Stimulated activated naive B cell treated with anti-CD40 and anti-IgM and Interleukin-4, amounts not matched to agents 10 μg/mL and 1 μg/mL and 100 μg/mL, for 72 hours (primary cell): ENCODE data around the gene TBL2.
"Not testable (repeated sequence)": the region's sequence is repeated elsewhere in the genome, so short reads cannot be mapped to it uniquely, and the experiment has no call there.

Experiments
- ATAC-seq, 2 donors: fragments of 150-1000 bp; cut with Tn5 transposase; replicated peaks; 2 replicates each; pipeline ENCODE4 v1.10.0; 2021; ENCODE audit warnings: moderate library complexity in 1 of 2
- DNase-seq: peaks from one replicate; pipeline ENCODE4 v3.0.0; 2021
- H3K27ac Mint-ChIP-seq: one replicate; pipeline ENCODE4 v1.8.0; 2022; ENCODE audit warnings: mild to moderate bottlenecking, mixed read lengths
- H3K27me3 Mint-ChIP-seq, 2 donors: one replicate each; pipeline ENCODE4 v1.8.0; 2022; ENCODE audit warnings: mixed read lengths in 2 of 2
- H3K36me3 Mint-ChIP-seq, 2 donors: one replicate each; pipeline ENCODE4 v1.8.0; 2022; ENCODE audit warnings: mixed read lengths in 2 of 2, mild to moderate bottlenecking in 1 of 2
- H3K4me1 Mint-ChIP-seq, 2 donors: one replicate each; pipeline ENCODE4 v1.8.0; 2022; ENCODE audit warnings: mixed read lengths in 2 of 2, mild to moderate bottlenecking in 1 of 2
- H3K4me3 Mint-ChIP-seq, 2 donors: one replicate each; pipeline ENCODE4 v1.8.0; 2022; ENCODE audit warnings: mild to moderate bottlenecking in 2 of 2, mixed read lengths in 2 of 2, moderate library complexity in 1 of 2
- H3K9me3 Mint-ChIP-seq, 2 donors: one replicate each; pipeline ENCODE4 v1.8.0; 2022; ENCODE audit warnings: mixed read lengths in 2 of 2, mild to moderate bottlenecking in 1 of 2

The TBL2 gene

DNA sequence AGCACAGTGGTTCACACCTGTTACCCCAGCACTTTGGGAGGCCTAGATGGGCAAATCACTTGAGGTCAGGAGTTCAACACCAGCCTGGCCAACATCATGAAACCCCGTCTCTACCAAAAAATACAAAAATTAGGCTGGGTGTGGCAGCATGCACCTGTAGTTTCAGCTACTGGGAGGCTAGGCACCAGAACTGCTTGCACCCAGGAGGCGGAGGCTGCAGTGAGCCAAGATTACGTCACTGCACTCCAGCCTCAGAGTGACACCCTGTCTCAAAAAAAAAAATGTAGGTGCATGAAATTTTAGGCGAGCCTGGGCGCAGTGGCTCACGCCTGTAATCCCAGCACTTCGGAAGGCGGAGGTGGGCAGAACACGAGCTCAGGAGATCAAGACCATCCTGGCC, 30.5 kb downstream of the TBL2 start:
- no peak overlapping the region for H3K4me3 Mint-ChIP-seq
- H3K27me3 Mint-ChIP-seq, result no peaks in the 10 kb centered on the region
- H3K4me1 Mint-ChIP-seq, result peaks cover 6 to 10% of the 10 kb centered on the region in 2 donors
- no peaks in the 10 kb centered on the region for H3K9me3 Mint-ChIP-seq
- peaks cover 27 to 45% of the 10 kb centered on the region in 2 donors for H3K36me3 Mint-ChIP-seq
- DNase-seq (no peak), ATAC-seq (no peak)
- H3K27ac Mint-ChIP-seq, result no peak overlapping the region

GRCh38 chr7:73544678-73545077, 33.7 kb downstream of the TBL2 start:
- ATAC-seq, result no peak
- H3K9me3 Mint-ChIP-seq, result no peaks in the 10 kb centered on the region
- H3K4me1 Mint-ChIP-seq, result peaks cover 4 to 15% of the 10 kb centered on the region in 2 donors
- no peak for DNase-seq
- no peak overlapping the region for H3K4me3 Mint-ChIP-seq
- H3K36me3 Mint-ChIP-seq, result peaks cover 36 to 58% of the 10 kb centered on the region in 2 donors
- peak overlapping the region; percentile 80 for H3K27ac Mint-ChIP-seq
- H3K27me3 Mint-ChIP-seq, result no peaks in the 10 kb centered on the region

DNA sequence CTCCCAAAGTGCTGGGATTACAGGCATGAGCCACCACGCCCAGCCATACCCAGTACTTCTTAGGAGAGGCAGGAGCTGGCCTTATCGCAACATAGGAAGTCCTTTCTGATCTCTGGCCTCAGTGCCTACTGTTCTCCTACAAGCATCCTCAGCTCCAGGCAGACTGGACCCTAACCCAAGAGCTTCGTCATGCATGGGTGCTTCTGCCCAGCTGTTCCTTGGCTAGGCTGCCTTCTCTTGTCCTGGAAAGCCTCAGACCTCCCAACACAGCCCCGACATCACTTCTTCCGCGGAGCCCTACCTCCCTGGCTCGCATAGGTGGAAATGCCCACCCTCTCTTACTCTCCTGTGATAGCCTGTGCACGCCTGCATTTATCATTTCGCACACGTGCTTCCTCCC, 36.7 kb downstream of the TBL2 start:
- Mint-ChIP-seq H3K9me3 (no peaks in the 10 kb centered on the region), H3K4me3 (no peak overlapping the region), H3K36me3 (peaks cover 47 to 59% of the 10 kb centered on the region in 2 donors), H3K27me3 (no peaks in the 10 kb centered on the region), H3K27ac (no peak overlapping the region), H3K4me1 (peaks cover 2 to 6% of the 10 kb centered on the region in 2 donors)
- no peak for DNase-seq
- no peak for ATAC-seq

- H3K27ac Mint-ChIP-seq, result no peak overlapping the region
Observed at GRCh38 chr7:73539709-73540108, 38.7 kb downstream of the TBL2 start.

GRCh38 chr7:73538510-73538909, 39.9 kb downstream of the TBL2 start:
- not testable (repeated sequence) for ATAC-seq, H3K27ac Mint-ChIP-seq, H3K27me3 Mint-ChIP-seq, H3K9me3 Mint-ChIP-seq, H3K4me1 Mint-ChIP-seq, DNase-seq, H3K4me3 Mint-ChIP-seq
- peaks cover 46 to 58% of the 10 kb centered on the region in 2 donors for H3K36me3 Mint-ChIP-seq

More at GRCh38 chr7:73539709-73540108, 38.7 kb downstream of the TBL2 start:
- H3K36me3 Mint-ChIP-seq, result peaks cover 47 to 61% of the 10 kb centered on the region in 2 donors
- ATAC-seq (no peak), DNase-seq (no peak)
- peaks cover 2 to 6% of the 10 kb centered on the region in 2 donors for H3K4me1 Mint-ChIP-seq
- no peaks in the 10 kb centered on the region for H3K9me3 Mint-ChIP-seq
- no peaks in the 10 kb centered on the region for H3K27me3 Mint-ChIP-seq
- H3K4me3 Mint-ChIP-seq, result no peak overlapping the region

DNA sequence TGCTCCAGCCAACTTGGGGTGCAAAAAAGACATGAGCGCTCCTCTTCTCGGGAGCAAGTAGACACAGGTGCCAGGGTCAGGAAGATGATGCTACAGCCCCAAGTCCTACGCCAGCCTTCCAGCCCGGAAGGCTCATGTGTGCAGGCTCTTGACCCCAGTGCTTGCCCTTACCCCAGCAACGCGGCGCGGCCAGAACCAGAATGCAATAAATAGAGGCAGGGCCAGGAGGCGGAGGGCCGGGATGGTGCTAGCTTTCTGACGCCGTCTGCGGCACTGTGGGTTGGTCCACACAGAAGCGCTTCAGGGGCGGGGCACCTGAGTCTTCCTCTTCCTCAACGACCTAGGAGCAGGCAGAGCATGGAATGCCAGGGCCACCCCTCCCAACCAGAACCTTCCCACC, 41.3 kb downstream of the TBL2 start:
- H3K9me3 Mint-ChIP-seq, result peaks cover 0 to 2% of the 10 kb centered on the region in 2 donors
- peaks cover 2 to 4% of the 10 kb centered on the region in 2 donors for H3K4me1 Mint-ChIP-seq
- DNase-seq, result no peak
- H3K27ac Mint-ChIP-seq, result no peak overlapping the region
- H3K27me3 Mint-ChIP-seq, result no peaks in the 10 kb centered on the region
- H3K36me3 Mint-ChIP-seq, result peaks cover 46 to 53% of the 10 kb centered on the region in 2 donors
- H3K4me3 Mint-ChIP-seq, result no peak overlapping the region
- ATAC-seq, result no peak

GRCh38 chr7:73536479-73536878, 41.9 kb downstream of the TBL2 start:
- Mint-ChIP-seq H3K4me1 (peaks cover 0 to 2% of the 10 kb centered on the region in 2 donors), H3K27ac (no peak overlapping the region), H3K4me3 (no peak overlapping the region), H3K9me3 (peaks cover 0 to 2% of the 10 kb centered on the region in 2 donors), H3K36me3 (peaks cover 43 to 48% of the 10 kb centered on the region in 2 donors), H3K27me3 (no peaks in the 10 kb centered on the region)
- ATAC-seq (no peak), DNase-seq (no peak)

- H3K27ac Mint-ChIP-seq, H3K4me3 Mint-ChIP-seq, H3K27me3 Mint-ChIP-seq: not testable (repeated sequence)
Observed at GRCh38 chr7:73535918-73536317, 42.5 kb downstream of the TBL2 start.

GRCh38 chr7:73533742-73534141, 44.6 kb downstream of the TBL2 start:
- ATAC-seq, result no peak
- Mint-ChIP-seq H3K9me3 (peaks cover 0 to 2% of the 10 kb centered on the region in 2 donors), H3K4me1 (no peaks in the 10 kb centered on the region), H3K36me3 (peaks cover 33 to 34% of the 10 kb centered on the region in 2 donors), H3K27ac (no peak overlapping the region), H3K4me3 (no peak overlapping the region), H3K27me3 (no peaks in the 10 kb centered on the region)
- no peak for DNase-seq

More at GRCh38 chr7:73535918-73536317, 42.5 kb downstream of the TBL2 start:
- ATAC-seq, H3K4me1 Mint-ChIP-seq, DNase-seq, H3K9me3 Mint-ChIP-seq: not testable (repeated sequence)
- peaks cover 40 to 44% of the 10 kb centered on the region in 2 donors for H3K36me3 Mint-ChIP-seq

GRCh38 chr7:73532224-73532623, 46.2 kb downstream of the TBL2 start:
- Mint-ChIP-seq H3K4me3 (no peak overlapping the region), H3K27me3 (no peaks in the 10 kb centered on the region), H3K36me3 (peaks cover 21 to 25% of the 10 kb centered on the region in 2 donors), H3K27ac (no peak overlapping the region), H3K4me1 (peaks cover 3 to 9% of the 10 kb centered on the region in 2 donors), H3K9me3 (peaks cover 0 to 2% of the 10 kb centered on the region in 2 donors)
- no peak for ATAC-seq
- no peak for DNase-seq

DNA sequence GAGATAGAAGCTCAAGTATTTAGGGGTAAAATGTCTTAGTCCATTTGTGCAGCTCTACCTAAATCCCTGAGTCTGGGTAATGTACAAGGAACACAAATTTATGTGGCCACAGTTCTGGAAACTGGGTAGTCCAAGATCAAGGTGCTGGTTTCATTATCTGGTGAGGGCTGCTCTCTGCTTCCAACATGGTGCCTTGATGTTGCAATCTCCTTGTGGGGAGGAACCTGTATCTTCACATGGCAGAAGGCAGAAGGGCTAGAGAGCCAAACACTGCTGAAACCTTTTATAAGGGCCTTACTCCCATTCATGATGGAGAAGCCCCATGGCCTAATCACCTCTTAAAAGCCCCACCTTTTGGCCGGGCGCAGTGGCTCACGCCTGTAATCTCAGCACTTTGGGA, 47.6 kb downstream of the TBL2 start:
- peaks cover 0 to 2% of the 10 kb centered on the region in 2 donors for H3K9me3 Mint-ChIP-seq
- no peak overlapping the region for H3K4me3 Mint-ChIP-seq
- no peak overlapping the region for H3K27ac Mint-ChIP-seq

DNA sequence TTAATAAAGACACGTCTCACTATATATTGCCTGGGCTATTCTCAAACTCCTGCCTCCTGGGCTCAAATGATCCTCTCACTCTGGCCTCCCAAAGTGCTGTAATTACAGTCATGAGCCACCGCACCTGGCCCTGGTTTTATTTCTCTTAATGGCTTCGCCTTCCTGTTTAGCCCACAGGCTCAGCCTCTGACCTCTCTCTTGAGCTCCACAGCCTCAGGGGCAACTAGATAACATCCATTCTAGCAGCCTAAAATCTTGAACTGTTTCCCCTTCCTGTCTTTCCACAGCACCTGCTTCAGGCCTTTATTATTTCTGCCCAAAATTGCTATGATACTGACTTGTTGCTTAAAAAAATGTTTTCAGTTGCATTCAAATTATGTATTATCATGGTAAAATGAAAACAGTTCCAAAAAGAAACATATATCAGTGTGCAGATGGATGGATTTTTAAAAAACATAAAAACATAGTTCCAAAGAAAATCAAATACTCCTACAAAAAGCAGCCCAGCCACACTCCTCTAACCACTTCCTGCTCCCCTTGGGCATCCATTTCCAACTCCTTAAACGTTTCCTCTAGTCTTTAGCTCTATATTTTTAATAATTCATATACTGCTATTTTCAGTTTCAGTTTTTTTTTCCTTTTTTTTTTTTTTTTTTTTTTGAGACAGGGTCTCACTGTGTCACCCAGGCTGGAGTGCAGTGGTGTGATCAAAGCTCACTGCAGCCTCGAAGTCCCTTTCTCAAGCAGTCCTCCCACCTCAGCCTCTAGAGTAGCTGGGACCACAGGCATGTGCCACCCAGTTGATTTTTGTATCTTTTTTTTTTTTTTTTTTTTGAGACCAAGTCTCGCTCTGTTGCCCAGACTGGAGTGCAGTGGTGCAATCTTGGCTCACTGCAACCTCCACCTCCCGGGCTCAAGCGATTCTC, 51.2 kb downstream of the TBL2 start:
- Mint-ChIP-seq H3K27me3 (no peaks in the 10 kb centered on the region), H3K27ac (peak overlapping the region; percentile 85), H3K4me3 (peak overlapping the region; percentile 20 to 30), H3K36me3 (peaks cover 4 to 8% of the 10 kb centered on the region in 2 donors), H3K4me1 (peaks cover 24 to 38% of the 10 kb centered on the region in 2 donors), H3K9me3 (no peaks in the 10 kb centered on the region)
- DNase-seq (no peak), ATAC-seq (no peak)

More for the DNA sequence above, 47.6 kb downstream of the TBL2 start:
- Mint-ChIP-seq H3K36me3 (peaks cover 13 to 15% of the 10 kb centered on the region in 2 donors), H3K27me3 (no peaks in the 10 kb centered on the region), H3K4me1 (peaks cover 8 to 18% of the 10 kb centered on the region in 2 donors)
- no peak for ATAC-seq
- DNase-seq, result no peak

- not testable (repeated sequence) for ATAC-seq
- H3K4me3 Mint-ChIP-seq, result peak overlapping the region in 1 of 2 donors; percentile 76
- H3K27ac Mint-ChIP-seq, result peak overlapping the region; percentile 96
Observed at GRCh38 chr7:73526158-73526494, 52.3 kb downstream of the TBL2 start.

DNA sequence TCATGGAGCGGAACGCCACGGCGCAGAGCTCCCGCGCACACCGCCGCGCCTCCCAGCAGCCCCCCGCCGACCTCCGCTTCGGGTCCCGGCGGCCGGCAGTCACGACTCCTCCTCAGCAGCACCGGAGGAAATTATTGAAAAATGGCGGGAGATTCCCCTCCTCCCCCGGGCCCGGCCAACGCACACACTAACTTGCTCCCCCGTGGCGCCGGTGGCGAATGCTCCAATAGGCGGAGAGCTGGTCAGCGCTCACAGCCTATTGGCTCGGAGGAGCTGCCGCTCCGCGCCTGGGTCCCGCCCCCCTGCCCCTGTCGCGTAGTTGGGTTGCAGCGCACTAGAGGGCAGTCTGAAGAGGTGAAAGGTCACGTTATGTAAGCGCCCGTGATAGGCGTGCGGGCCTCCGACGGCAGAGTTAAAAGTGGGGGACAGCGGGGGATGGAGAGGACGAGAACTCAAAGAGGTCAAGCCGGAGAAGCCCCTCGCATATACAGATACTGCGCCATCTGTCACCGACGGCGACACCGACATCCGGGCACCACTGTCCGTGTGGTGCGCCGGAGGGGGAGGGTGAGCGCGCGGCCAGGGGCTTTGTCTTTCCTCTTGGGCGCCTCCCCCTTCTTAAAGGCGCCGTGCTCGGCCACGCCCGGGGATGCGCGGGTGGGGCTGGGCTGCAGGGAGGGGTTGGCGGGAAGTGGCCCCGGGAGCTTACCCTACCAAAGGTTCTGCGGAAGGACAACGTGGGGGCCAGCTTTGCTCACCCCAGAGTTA, 56.1 kb downstream of the TBL2 start, which contains the start of gene BAZ1B:
Gene BAZ1B, minus strand, starts transcription at position 189 of the 768 bp plus-strand sequence. CDS start 360 bp downstream, outside the sequence.
- ATAC-seq (peak; percentile 92 to 94), DNase-seq (peak; percentile 98)
- H3K4me3 Mint-ChIP-seq, result peak within 1 kb of the TSS; percentile 84 to 98
- H3K36me3 Mint-ChIP-seq, result peaks cover 14 to 30% of the 10 kb centered on the region in 2 donors
- peaks cover 38 to 63% of the 10 kb centered on the region in 2 donors for H3K4me1 Mint-ChIP-seq
- peak within 1 kb of the TSS; percentile 98 for H3K27ac Mint-ChIP-seq
- H3K9me3 Mint-ChIP-seq, result no peaks in the 10 kb centered on the region
- no peaks in the 10 kb centered on the region for H3K27me3 Mint-ChIP-seq

More at GRCh38 chr7:73526158-73526494, 52.3 kb downstream of the TBL2 start:
- Mint-ChIP-seq H3K36me3 (peaks cover 4 to 10% of the 10 kb centered on the region in 2 donors), H3K4me1 (peaks cover 24 to 40% of the 10 kb centered on the region in 2 donors)
- DNase-seq, H3K9me3 Mint-ChIP-seq, H3K27me3 Mint-ChIP-seq: not testable (repeated sequence)
